Measurements from ENCODE around the gene F11.
"Not testable (repeated sequence)": the region's sequence is repeated elsewhere in the genome, so short reads cannot be mapped to it uniquely, and the experiment has no call there.

The F11 gene

GRCh38 chr4:186250760-186251159 lies 15.2 kb upstream of the F11 start:
- no peak for DNase-seq

GRCh38 chr4:186255122-186255521 lies 10.9 kb upstream of the F11 start:
- no peak for DNase-seq

- DNase-seq: no peak
Observed at GRCh38 chr4:186258216-186258811, 7.7 kb upstream of the F11 start.

- DNase-seq: no peak
Observed at GRCh38 chr4:186260117-186260503, 5.9 kb upstream of the F11 start.

- no peak for DNase-seq
Observed at GRCh38 chr4:186260504-186261448, 5.2 kb upstream of the F11 start.

- no peak for DNase-seq
Observed at GRCh38 chr4:186264660-186265059, 1.3 kb upstream of the F11 start.

- DNase-seq: not testable (repeated sequence)
Observed at GRCh38 chr4:186265250-186265649, 739 bp upstream of the F11 start.

GRCh38 chr4:186266729-186267456 lies 904 bp downstream of the F11 start:
- no peak for DNase-seq

GRCh38 chr4:186271081-186271678 lies 5.2 kb downstream of the F11 start:
- DNase-seq: no peak

- DNase-seq: no peak
Observed at GRCh38 chr4:186272699-186273391, 6.9 kb downstream of the F11 start.

GRCh38 chr4:186273392-186273789 lies 7.4 kb downstream of the F11 start:
- not testable (repeated sequence) for DNase-seq

GRCh38 chr4:186283311-186283710 lies 17.3 kb downstream of the F11 start:
- DNase-seq: no peak

- DNase-seq: no peak
Observed at GRCh38 chr4:186285147-186285546, 19.2 kb downstream of the F11 start.

GRCh38 chr4:186286581-186286980 lies 20.6 kb downstream of the F11 start:
- DNase-seq: no peak

- DNase-seq: no peak
Observed at GRCh38 chr4:186291256-186291890, 25.4 kb downstream of the F11 start.

- no peak for DNase-seq
Observed at GRCh38 chr4:186294160-186294559, 28.2 kb downstream of the F11 start.

- DNase-seq: no peak
Observed at GRCh38 chr4:186296481-186296880, 30.5 kb downstream of the F11 start.

- DNase-seq: no peak
Observed at GRCh38 chr4:186297013-186297645, 31.1 kb downstream of the F11 start.

- DNase-seq: no peak
Observed at GRCh38 chr4:186298031-186298647, 32.1 kb downstream of the F11 start.

GRCh38 chr4:186299291-186299690 lies 33.3 kb downstream of the F11 start:
- no peak for DNase-seq

All from stimulated activated CD4-positive, alpha-beta T cell treated with anti-CD3 and anti-CD28 coated beads, Interleukin-2, amount 100 ng/mL, for 48 hours (primary cell).